OCI-LY7 (cell line): ENCODE measurements around the gene LTK. TPM values are rescaled to one million over a fixed set of nuclear protein-coding genes. Genes with fewer than 3 reads are reported as not detected.
"Not testable (repeated sequence)": the region's sequence is repeated elsewhere in the genome, so short reads cannot be mapped to it uniquely, and the experiment has no call there.

Experiments
- BruUV-seq: library from RNA; stranded (reverse); fragments of 400-500 nt; replicated peaks from 2 replicates; lab custom pipeline; 2021; lab: Mats Ljungman, UMichigan
- CTCF ChIA-PET: fragments of 300-600 bp; sonication (Branson Sonifier 250); formaldehyde crosslinking; loops from one replicate; lab custom pipeline; 2022; ENCODE audit warnings: antibody characterized with exemption; ENCODE audit not compliant: unreplicated experiment; lab: Charles Lee
- POLR2A ChIA-PET: fragments of 300-600 bp; sonication (Branson Sonifier 250); formaldehyde crosslinking; loops from one replicate; lab custom pipeline; 2022; ENCODE audit warnings: antibody characterized with exemption; lab: Charles Lee
- DNase-seq: peaks from one replicate; pipeline ENCODE4 v3.0.0-alpha.2; 2015; ENCODE audit warnings: low spot score
- H2AFZ ChIP-seq: fragments of 200-600 bp; sonication (generic), shearing (Covaris generic); 2 replicates; pipeline ENCODE4 v1.6.1; 2014; ENCODE audit warnings: mild to moderate bottlenecking, antibody characterized with exemption, low read length, moderate library complexity
- H3K27ac ChIP-seq: fragments of 200-600 bp; sonication (generic); 2 replicates; pipeline ENCODE4 v1.5.1; 2014; ENCODE audit warnings: mixed run types, low read depth, mild to moderate bottlenecking, moderate library complexity, low read length, inconsistent platforms; ENCODE audit not compliant: poor library complexity, severe bottlenecking
- H3K36me3 ChIP-seq: fragments of 200-600 bp; sonication (generic); 2 replicates; pipeline ENCODE4 v1.6.1; 2014; ENCODE audit warnings: mild to moderate bottlenecking, antibody characterized with exemption, low read length, moderate library complexity, mixed read lengths; ENCODE audit not compliant: insufficient read depth
- H3K4me1 ChIP-seq: fragments of 200-600 bp; sonication (generic); 2 replicates; pipeline ENCODE4 v1.5.1; 2014; ENCODE audit warnings: mild to moderate bottlenecking, low read length; ENCODE audit not compliant: insufficient read depth, poor library complexity, severe bottlenecking
- H3K4me2 ChIP-seq: fragments of 200-600 bp; sonication (generic); 2 replicates; pipeline ENCODE4 v1.6.1; 2014; ENCODE audit warnings: mild to moderate bottlenecking, low read length
- H3K4me3 ChIP-seq: fragments of 200-600 bp; sonication (generic); 2 replicates; pipeline ENCODE4 v1.5.1; 2014; ENCODE audit warnings: mild to moderate bottlenecking, low read depth, low read length; ENCODE audit not compliant: poor library complexity, severe bottlenecking
- H3K79me2 ChIP-seq: fragments of 200-600 bp; sonication (generic); 2 replicates; pipeline ENCODE4 v1.6.1; 2016; ENCODE audit warnings: low read depth, mild to moderate bottlenecking, low read length, moderate library complexity, mixed read lengths; ENCODE audit not compliant: insufficient read depth
- H3K9me2 ChIP-seq: fragments of 200-600 bp; sonication (generic); 2 replicates; pipeline ENCODE4 v1.6.1; 2016; ENCODE audit warnings: mild to moderate bottlenecking, low read length, mixed read lengths; ENCODE audit not compliant: insufficient read depth
- H3K9me3 ChIP-seq: fragments of 200-600 bp; sonication (generic); 2 replicates; pipeline ENCODE4 v1.6.1; 2014; ENCODE audit warnings: mild to moderate bottlenecking, mixed run types, low read length, mixed read lengths
- H4K20me1 ChIP-seq: fragments of 200-600 bp; sonication (generic); 2 replicates; pipeline ENCODE4 v1.6.1; 2014; ENCODE audit warnings: mild to moderate bottlenecking, antibody characterized with exemption, low read length, moderate library complexity, mixed read lengths; ENCODE audit not compliant: insufficient read depth
- EZH2phosphoT487 ChIP-seq: fragments of 200-600 bp; sonication (generic); IDR thresholded peaks from 2 replicates; pipeline ENCODE4 v1.6.1; 2018; ENCODE audit warnings: low read depth, borderline replicate concordance, mild to moderate bottlenecking, mixed run types, antibody characterized with exemption, low read length, moderate library complexity, mixed read lengths
- intact Hi-C: fragments of 100-400 bp; cut with micrococcal nuclease; formaldehyde crosslinking; loops from one replicate; pipeline ENCODE4 v1.10.0; 2022; ENCODE audit not compliant: unreplicated experiment
- total RNA-seq, 2 experiments: library from RNA; depleted of rRNA in 1 of 2; stranded (reverse); fragments of >200 nt in 1 of 2; shearing (Covaris generic) in 1 of 2; gene quantifications; 2 replicates each; pipeline ENCODE4 v1.2.3, GENCODE V29; 2014 to 2022
- TF ChIP-seq, protein P1 (sequence below): fragments of 200-600 bp; sonication (generic); conservative IDR thresholded peaks from 2 replicates; pipeline ENCODE4 v1.5.1; 2014; ENCODE audit warnings: mild to moderate bottlenecking, antibody characterized with exemption, low read length, moderate library complexity, mixed read lengths

The LTK gene
- total RNA-seq, 2 experiments from 2014 or later = 0.11 to 0.22 TPM

DNA sequence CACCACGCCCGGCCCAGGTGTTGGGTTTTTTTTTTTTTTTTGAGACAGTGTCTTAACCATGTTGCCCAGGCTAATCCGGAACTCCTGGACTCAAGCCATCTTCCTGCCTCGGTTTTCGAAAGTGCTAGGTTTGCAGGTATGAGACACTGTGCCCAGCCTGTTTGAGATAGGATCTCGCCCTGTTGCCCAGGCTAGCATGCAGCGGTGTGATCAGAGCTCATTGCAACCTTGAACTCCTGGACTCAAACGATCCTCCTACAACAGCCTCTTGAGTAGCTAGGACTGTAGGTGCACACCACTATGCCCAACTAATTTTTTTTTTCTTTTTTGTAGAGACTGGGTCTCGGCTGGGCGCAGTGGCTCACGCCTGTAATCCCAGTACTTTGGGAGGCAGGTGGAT is 40.2 kb downstream of the LTK start:
- TF ChIP-seq EZH2phosphoT487 = no peak
- TF ChIP-seq, protein P1, sequence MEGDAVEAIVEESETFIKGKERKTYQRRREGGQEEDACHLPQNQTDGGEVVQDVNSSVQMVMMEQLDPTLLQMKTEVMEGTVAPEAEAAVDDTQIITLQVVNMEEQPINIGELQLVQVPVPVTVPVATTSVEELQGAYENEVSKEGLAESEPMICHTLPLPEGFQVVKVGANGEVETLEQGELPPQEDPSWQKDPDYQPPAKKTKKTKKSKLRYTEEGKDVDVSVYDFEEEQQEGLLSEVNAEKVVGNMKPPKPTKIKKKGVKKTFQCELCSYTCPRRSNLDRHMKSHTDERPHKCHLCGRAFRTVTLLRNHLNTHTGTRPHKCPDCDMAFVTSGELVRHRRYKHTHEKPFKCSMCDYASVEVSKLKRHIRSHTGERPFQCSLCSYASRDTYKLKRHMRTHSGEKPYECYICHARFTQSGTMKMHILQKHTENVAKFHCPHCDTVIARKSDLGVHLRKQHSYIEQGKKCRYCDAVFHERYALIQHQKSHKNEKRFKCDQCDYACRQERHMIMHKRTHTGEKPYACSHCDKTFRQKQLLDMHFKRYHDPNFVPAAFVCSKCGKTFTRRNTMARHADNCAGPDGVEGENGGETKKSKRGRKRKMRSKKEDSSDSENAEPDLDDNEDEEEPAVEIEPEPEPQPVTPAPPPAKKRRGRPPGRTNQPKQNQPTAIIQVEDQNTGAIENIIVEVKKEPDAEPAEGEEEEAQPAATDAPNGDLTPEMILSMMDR = no peak

DNA sequence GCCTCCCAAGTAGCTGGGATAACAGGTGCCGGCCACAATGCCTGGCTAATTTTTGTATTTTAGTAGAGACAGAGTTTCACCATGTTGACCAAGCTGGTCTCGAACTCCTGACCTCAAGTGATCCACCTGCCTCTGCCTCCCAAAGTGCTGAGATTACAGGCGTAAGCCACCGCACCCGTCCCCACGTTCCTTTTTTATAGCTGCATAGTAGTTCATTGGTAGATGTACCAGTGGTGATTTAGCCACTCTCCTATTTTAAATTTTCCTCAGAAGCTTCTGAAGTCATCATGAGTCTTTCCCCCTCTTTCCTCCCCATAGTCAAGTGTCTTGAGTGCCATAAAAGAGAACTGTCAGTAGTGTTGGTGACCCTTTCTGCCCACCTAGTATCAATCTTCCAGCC is 44.0 kb downstream of the LTK start:
- BruUV-seq, H3K9me3 ChIP-seq, H4K20me1 ChIP-seq, DNase-seq, H2AFZ ChIP-seq, H3K4me3 ChIP-seq, H3K4me1 ChIP-seq, POLR2A ChIA-PET, H3K27ac ChIP-seq, CTCF ChIA-PET, H3K9me2 ChIP-seq, H3K4me2 ChIP-seq, H3K79me2 ChIP-seq: not testable (repeated sequence)
- intact Hi-C loops = loop anchor here (5.0 kb wide), 2 partner anchors 38 to 343 kb away; no protein-coding TSS in a partner anchor
- peaks cover 80% of the 10 kb centered on the region for H3K36me3 ChIP-seq

More for the DNA sequence above, 40.2 kb downstream of the LTK start:
- POLR2A ChIA-PET = no interaction called here
- no peaks in the 10 kb centered on the region for H3K79me2 ChIP-seq
- no peaks in the 10 kb centered on the region for H4K20me1 ChIP-seq
- H2AFZ ChIP-seq = no peak overlapping the region
- H3K27ac ChIP-seq = no peak overlapping the region
- CTCF ChIA-PET = no interaction called here
- H3K4me3 ChIP-seq = no peak overlapping the region
- intact Hi-C loops = no loop called here
- no peaks in the 10 kb centered on the region for H3K9me2 ChIP-seq
- H3K36me3 ChIP-seq = peaks cover 90% of the 10 kb centered on the region
- no peak overlapping the region for H3K4me2 ChIP-seq
- no peaks in the 10 kb centered on the region for H3K4me1 ChIP-seq
- H3K9me3 ChIP-seq = no peaks in the 10 kb centered on the region
- no peak for DNase-seq
- BruUV-seq = no TSS peak

DNA sequence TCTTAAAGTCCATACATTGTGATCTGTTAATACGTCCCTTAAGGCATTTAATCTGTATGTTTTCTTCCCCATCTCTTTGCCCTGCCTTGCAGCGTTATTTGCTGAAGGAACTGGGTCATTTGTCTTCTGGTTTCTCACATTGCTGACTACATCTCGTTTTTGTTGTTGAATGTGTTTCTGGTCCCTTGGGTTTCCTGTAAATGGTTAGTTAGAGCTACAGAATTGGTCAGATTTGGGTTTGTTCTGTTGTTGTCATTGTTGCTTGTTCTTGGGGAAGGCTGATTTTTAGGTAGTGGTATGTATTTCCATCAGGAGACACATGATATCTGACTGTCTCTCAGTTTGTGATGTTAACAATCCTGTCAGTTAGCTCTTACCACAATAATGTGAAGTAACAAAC is 46.9 kb downstream of the LTK start:
- no peaks in the 10 kb centered on the region for H3K9me3 ChIP-seq
- no peak overlapping the region for H3K4me2 ChIP-seq
- intact Hi-C loops = loop anchor here (5.0 kb wide), 2 partner anchors 41 to 346 kb away; no protein-coding TSS in a partner anchor
- no peak overlapping the region for H3K4me3 ChIP-seq
- H3K4me1 ChIP-seq = no peaks in the 10 kb centered on the region
- H3K36me3 ChIP-seq = peaks cover 79% of the 10 kb centered on the region
- DNase-seq = no peak
- no peaks in the 10 kb centered on the region for H3K79me2 ChIP-seq
- H4K20me1 ChIP-seq = no peaks in the 10 kb centered on the region
- CTCF ChIA-PET = interaction anchor here (0.6 kb wide), 1 partner anchor 15 kb away, joined by 3 read pairs; no protein-coding TSS in a partner anchor
- no TSS peak for BruUV-seq
- H3K27ac ChIP-seq = no peak overlapping the region
- no peaks in the 10 kb centered on the region for H3K9me2 ChIP-seq
- TF ChIP-seq EZH2phosphoT487 = no peak
- TF ChIP-seq, protein P1 = no peak
- no peak overlapping the region for H2AFZ ChIP-seq
- POLR2A ChIA-PET = no interaction called here
